ENCODE data around the gene STK11IP.

Gene STK11IP

GRCh38 chr2:219597552-219598307 lies at the start of gene STK11IP:
Gene STK11IP, plus strand, starts transcription at chr2:219597857. Its CDS starts 263 bp downstream, at chr2:219598120.
- DNase-seq (ENCODE audit: low read depth in 1 of 2, low spot score in 1 of 2) = peak; percentile 79 to 92

- no peak for DNase-seq (ENCODE audit: low read depth in 1 of 2, low spot score in 1 of 2)
Observed at GRCh38 chr2:219548990-219549389, 48.7 kb upstream of the STK11IP start.

GRCh38 chr2:219549619-219550018 lies 48.0 kb upstream of the STK11IP start:
- DNase-seq (ENCODE audit: low read depth in 1 of 2, low spot score in 1 of 2) = no peak

- DNase-seq (ENCODE audit: low read depth in 1 of 2, low spot score in 1 of 2) = no peak
Observed at GRCh38 chr2:219551441-219552381, 45.9 kb upstream of the STK11IP start.

- peak; percentile 60 to 70 for DNase-seq (ENCODE audit: low read depth in 1 of 2, low spot score in 1 of 2)
Observed at GRCh38 chr2:219552382-219553167, 45.1 kb upstream of the STK11IP start.

- no peak for DNase-seq (ENCODE audit: low read depth in 1 of 2, low spot score in 1 of 2)
Observed at GRCh38 chr2:219553168-219553417, 44.6 kb upstream of the STK11IP start.

- no peak for DNase-seq (ENCODE audit: low read depth in 1 of 2, low spot score in 1 of 2)
Observed at GRCh38 chr2:219553463-219553963, 44.1 kb upstream of the STK11IP start.

- no peak for DNase-seq (ENCODE audit: low read depth in 1 of 2, low spot score in 1 of 2)
Observed at GRCh38 chr2:219554350-219554749, 43.3 kb upstream of the STK11IP start.

- no peak for DNase-seq (ENCODE audit: low read depth in 1 of 2, low spot score in 1 of 2)
Observed at GRCh38 chr2:219555956-219556355, 41.7 kb upstream of the STK11IP start.

GRCh38 chr2:219556413-219556812 lies 41.2 kb upstream of the STK11IP start:
- no peak for DNase-seq (ENCODE audit: low read depth in 1 of 2, low spot score in 1 of 2)

GRCh38 chr2:219557320-219557719 lies 40.3 kb upstream of the STK11IP start:
- no peak for DNase-seq (ENCODE audit: low read depth in 1 of 2, low spot score in 1 of 2)

- DNase-seq (ENCODE audit: low read depth in 1 of 2, low spot score in 1 of 2) = no peak
Observed at GRCh38 chr2:219557791-219558785, 39.6 kb upstream of the STK11IP start.

GRCh38 chr2:219559156-219559915 lies 38.3 kb upstream of the STK11IP start:
- DNase-seq (ENCODE audit: low read depth in 1 of 2, low spot score in 1 of 2) = no peak

- DNase-seq (ENCODE audit: low read depth in 1 of 2, low spot score in 1 of 2) = no peak
Observed at GRCh38 chr2:219560037-219560892, 37.4 kb upstream of the STK11IP start.

- DNase-seq (ENCODE audit: low read depth in 1 of 2, low spot score in 1 of 2) = no peak
Observed at GRCh38 chr2:219560893-219561178, 36.8 kb upstream of the STK11IP start.

GRCh38 chr2:219561179-219562048 lies 36.2 kb upstream of the STK11IP start:
- DNase-seq (ENCODE audit: low read depth in 1 of 2, low spot score in 1 of 2) = no peak
